ENCODE data around the gene ASB18. TPM values are rescaled to one million over a fixed set of nuclear protein-coding genes. Genes with fewer than 3 reads are reported as not detected.

Gene ASB18
- total RNA-seq, 2 experiments from 2014 or later: not detected

- DNase-seq (no peak), ATAC-seq (no peak)
- Mint-ChIP-seq H3K27ac (no peak overlapping the region), H3K4me3 (no peak overlapping the region), H3K27me3 (peaks cover 6% of the 10 kb centered on the region), H3K9me3 (ENCODE audit: low read depth) (no peaks in the 10 kb centered on the region), H3K36me3 (ENCODE audit: low read depth) (no peaks in the 10 kb centered on the region), H3K4me1 (no peaks in the 10 kb centered on the region)
- ChIA-PET POLR2A (interaction anchor here (0.6 kb wide), 1 partner anchor 702 kb away, joined by 3 read pairs; no protein-coding TSS in a partner anchor), CTCF (interaction anchor here (1.4 to 1.9 kb wide), 2 partner anchors 13 to 429 kb away, joined by 3 to 6 read pairs; no protein-coding TSS in a partner anchor)
- intact Hi-C loops (cut with DNase I, micrococcal nuclease): no loop called here
These were observed 69.4 kb downstream of the ASB18 start for GRCh38 chr2:236194786-236195185.

DNA sequence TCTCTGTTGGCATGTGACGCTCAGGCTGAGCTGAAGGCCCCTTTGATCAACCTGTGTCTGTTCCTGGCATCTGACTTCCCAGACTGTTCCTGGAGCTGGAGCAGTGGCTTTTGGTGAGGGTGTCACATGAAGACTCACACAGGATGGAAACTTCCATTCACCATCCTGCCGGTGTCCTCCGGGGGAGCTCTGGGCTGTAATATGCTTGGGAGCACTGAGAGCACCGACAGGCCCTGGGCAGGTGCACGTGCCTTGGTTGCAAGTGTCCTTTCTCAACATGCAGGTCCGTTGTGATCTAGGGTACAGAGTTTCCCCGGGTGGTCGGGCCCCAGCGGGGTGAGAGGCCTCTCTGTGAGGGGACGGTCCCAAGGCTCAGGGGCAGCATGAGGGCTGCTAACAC lies 71.2 kb downstream of the ASB18 start:
- intact Hi-C loops (cut with DNase I, micrococcal nuclease): no loop called here
- POLR2A ChIA-PET: no interaction called here
- Mint-ChIP-seq H3K4me3 (no peak overlapping the region), H3K4me1 (no peaks in the 10 kb centered on the region), H3K27ac (no peak overlapping the region), H3K9me3 (ENCODE audit: low read depth) (no peaks in the 10 kb centered on the region), H3K36me3 (ENCODE audit: low read depth) (no peaks in the 10 kb centered on the region), H3K27me3 (peaks cover 6% of the 10 kb centered on the region)
- DNase-seq: no peak
- CTCF ChIA-PET: interaction anchor here (0.6 to 1.9 kb wide), 3 partner anchors 12 to 17 kb away, joined by 3 to 6 read pairs (median 4); no protein-coding TSS in a partner anchor
- ATAC-seq: no peak

DNA sequence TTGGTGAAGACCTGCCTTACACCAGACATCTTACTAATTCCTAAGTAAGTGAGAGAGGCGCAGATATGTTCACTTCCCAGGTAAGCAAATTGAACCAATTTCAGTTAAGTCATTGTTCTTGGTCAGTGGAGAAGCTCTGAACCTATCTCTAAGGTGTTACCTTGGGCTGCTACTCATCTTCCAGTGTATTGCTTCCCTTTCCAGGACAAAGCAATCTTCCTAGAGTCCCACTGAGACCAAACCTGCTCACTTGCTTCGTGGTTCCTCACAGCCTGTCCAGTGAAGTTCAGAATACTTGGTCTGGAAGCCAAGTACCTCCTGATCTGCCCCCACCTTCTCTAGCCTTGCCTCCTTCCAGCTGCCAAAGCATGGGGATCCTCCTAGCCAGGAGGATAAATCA lies 73.5 kb downstream of the ASB18 start:
- ChIA-PET POLR2A (no interaction called here), CTCF (no interaction called here)
- no peak for DNase-seq
- Mint-ChIP-seq H3K36me3 (ENCODE audit: low read depth) (no peaks in the 10 kb centered on the region), H3K9me3 (ENCODE audit: low read depth) (no peaks in the 10 kb centered on the region), H3K4me3 (no peak overlapping the region), H3K27me3 (peaks cover 16% of the 10 kb centered on the region), H3K27ac (no peak overlapping the region), H3K4me1 (no peaks in the 10 kb centered on the region)
- ATAC-seq: no peak
- intact Hi-C loops (cut with DNase I, micrococcal nuclease): no loop called here

GRCh38 chr2:236184701-236185100 lies 79.5 kb downstream of the ASB18 start:
- H3K9me3 Mint-ChIP-seq (ENCODE audit: low read depth): peaks cover 2% of the 10 kb centered on the region
- no peak overlapping the region for H3K4me3 Mint-ChIP-seq
- intact Hi-C loops (cut with DNase I, micrococcal nuclease): no loop called here
- DNase-seq (no peak), ATAC-seq (no peak)
- H3K27ac Mint-ChIP-seq: no peak overlapping the region
- H3K27me3 Mint-ChIP-seq: peaks cover 48% of the 10 kb centered on the region
- POLR2A ChIA-PET: no interaction called here
- peaks cover 3% of the 10 kb centered on the region for H3K4me1 Mint-ChIP-seq
- H3K36me3 Mint-ChIP-seq (ENCODE audit: low read depth): no peaks in the 10 kb centered on the region
- CTCF ChIA-PET: no interaction called here

GRCh38 chr2:236180831-236181453 lies 83.3 kb downstream of the ASB18 start:
- Mint-ChIP-seq H3K27me3 (peaks cover 59% of the 10 kb centered on the region), H3K27ac (no peak overlapping the region), H3K4me3 (no peak overlapping the region), H3K36me3 (ENCODE audit: low read depth) (no peaks in the 10 kb centered on the region), H3K9me3 (ENCODE audit: low read depth) (peaks cover 2% of the 10 kb centered on the region), H3K4me1 (peaks cover 13% of the 10 kb centered on the region)
- ATAC-seq (no peak), DNase-seq (peak; percentile 73)
- CTCF ChIA-PET: interaction anchor here (0.6 to 5.9 kb wide), 17 partner anchors 9 to 571 kb away, joined by 3 to 35 read pairs (median 4); no protein-coding TSS in a partner anchor
- intact Hi-C loops (cut with DNase I, micrococcal nuclease): loop anchor here (1.0 to 2.0 kb wide), 5 partner anchors 16 to 415 kb away; no protein-coding TSS in a partner anchor
- POLR2A ChIA-PET: no interaction called here

- ChIA-PET CTCF (interaction anchor here (0.7 to 5.9 kb wide), 16 partner anchors 9 to 414 kb away, joined by 3 to 35 read pairs (median 4); no protein-coding TSS in a partner anchor), POLR2A (no interaction called here)
- Mint-ChIP-seq H3K36me3 (ENCODE audit: low read depth) (no peaks in the 10 kb centered on the region), H3K4me3 (no peak overlapping the region), H3K27me3 (peaks cover 59% of the 10 kb centered on the region), H3K27ac (no peak overlapping the region), H3K4me1 (peaks cover 13% of the 10 kb centered on the region), H3K9me3 (ENCODE audit: low read depth) (peaks cover 2% of the 10 kb centered on the region)
- no peak for DNase-seq
- ATAC-seq: no peak
- intact Hi-C loops (cut with DNase I, micrococcal nuclease): loop anchor here (1.0 to 2.0 kb wide), 3 partner anchors 15 to 414 kb away; no protein-coding TSS in a partner anchor
These were observed 84.0 kb downstream of the ASB18 start for GRCh38 chr2:236180076-236180816.

- H3K4me3 Mint-ChIP-seq: no peak overlapping the region
- peaks cover under 1% of the 10 kb centered on the region for H3K9me3 Mint-ChIP-seq (ENCODE audit: low read depth)
- H3K36me3 Mint-ChIP-seq (ENCODE audit: low read depth): no peaks in the 10 kb centered on the region
- DNase-seq (no peak), ATAC-seq (no peak)
- H3K27me3 Mint-ChIP-seq: peaks cover 61% of the 10 kb centered on the region
- ChIA-PET CTCF (interaction anchor here (0.5 to 5.9 kb wide), 10 partner anchors 10 to 1566 kb away, joined by 3 to 35 read pairs (median 4); no protein-coding TSS in a partner anchor), POLR2A (no interaction called here)
- no peak overlapping the region for H3K27ac Mint-ChIP-seq
- peaks cover 13% of the 10 kb centered on the region for H3K4me1 Mint-ChIP-seq
- intact Hi-C loops (cut with DNase I, micrococcal nuclease): loop anchor here (1.0 to 5.0 kb wide), 4 partner anchors 15 to 413 kb away; no protein-coding TSS in a partner anchor
These were observed 84.8 kb downstream of the ASB18 start for GRCh38 chr2:236179236-236180075.

- peaks cover 13% of the 10 kb centered on the region for H3K4me1 Mint-ChIP-seq
- ChIA-PET POLR2A (no interaction called here), CTCF (interaction anchor here (0.5 to 5.9 kb wide), 6 partner anchors 9 to 1566 kb away, joined by 3 to 35 read pairs (median 3); no protein-coding TSS in a partner anchor)
- no peak overlapping the region for H3K4me3 Mint-ChIP-seq
- no peaks in the 10 kb centered on the region for H3K9me3 Mint-ChIP-seq (ENCODE audit: low read depth)
- no peak overlapping the region for H3K27ac Mint-ChIP-seq
- peaks cover 63% of the 10 kb centered on the region for H3K27me3 Mint-ChIP-seq
- no peak for ATAC-seq
- intact Hi-C loops (cut with DNase I, micrococcal nuclease): loop anchor here in 1 of 2 experiments (1.0 to 5.0 kb wide), 2 partner anchors 12 to 127 kb away; no protein-coding TSS in a partner anchor
- no peaks in the 10 kb centered on the region for H3K36me3 Mint-ChIP-seq (ENCODE audit: low read depth)
- no peak for DNase-seq
These were observed 85.3 kb downstream of the ASB18 start for GRCh38 chr2:236178890-236179235.

- Mint-ChIP-seq H3K4me1 (peaks cover 13% of the 10 kb centered on the region), H3K4me3 (peak overlapping the region; percentile 40), H3K9me3 (ENCODE audit: low read depth) (no peaks in the 10 kb centered on the region), H3K36me3 (ENCODE audit: low read depth) (no peaks in the 10 kb centered on the region), H3K27me3 (peaks cover 62% of the 10 kb centered on the region), H3K27ac (no peak overlapping the region)
- ChIA-PET POLR2A (no interaction called here), CTCF (interaction anchor here (0.6 to 5.9 kb wide), 11 partner anchors 8 to 504 kb away, joined by 3 to 35 read pairs (median 3); no protein-coding TSS in a partner anchor)
- DNase-seq (peak; percentile 73), ATAC-seq (peak; percentile 49)
- intact Hi-C loops (cut with DNase I, micrococcal nuclease): loop anchor here in 1 of 2 experiments (1.0 to 5.0 kb wide), 3 partner anchors 11 to 412 kb away; no protein-coding TSS in a partner anchor
These were observed 86.0 kb downstream of the ASB18 start for GRCh38 chr2:236177967-236178889.

- ChIA-PET POLR2A (no interaction called here), CTCF (interaction anchor here (0.6 to 5.9 kb wide), 6 partner anchors 12 to 412 kb away, joined by 3 to 35 read pairs (median 4); no protein-coding TSS in a partner anchor)
- Mint-ChIP-seq H3K9me3 (ENCODE audit: low read depth) (no peaks in the 10 kb centered on the region), H3K4me1 (peaks cover 13% of the 10 kb centered on the region), H3K36me3 (ENCODE audit: low read depth) (no peaks in the 10 kb centered on the region), H3K27ac (no peak overlapping the region), H3K27me3 (peaks cover 59% of the 10 kb centered on the region), H3K4me3 (no peak overlapping the region)
- ATAC-seq (peak; percentile 86), DNase-seq (peak; percentile 76)
- intact Hi-C loops (cut with DNase I, micrococcal nuclease): loop anchor here in 1 of 2 experiments (1.0 to 5.0 kb wide), 2 partner anchors 125 to 411 kb away; no protein-coding TSS in a partner anchor
These were observed 86.6 kb downstream of the ASB18 start for GRCh38 chr2:236177604-236177966.
